Thoracic aorta (tissue), 2 donors: ENCODE data around the gene PRSS21. TPM values are rescaled to one million over a fixed set of nuclear protein-coding genes. Genes with fewer than 3 reads are reported as not detected.

Experiments used
- ATAC-seq: fragments of 150-250 bp; one replicate; pipeline ENCODE4 v1.8.0; 2017; ENCODE audit warnings: low read depth; ENCODE audit not compliant: insufficient number of reproducible peaks, low FRiP score
- DNase-seq: peaks from one replicate; pipeline ENCODE4 v3.0.0-alpha.2; 2020; ENCODE audit warnings: low spot score
- H3K27ac ChIP-seq, 2 donors: fragments of 200-600 bp; sonication (generic); 1 replicate in 1 of 2; 2 replicates in 1 of 2; pipeline ENCODE4 v1.5.1; 2016; ENCODE audit warnings: mild to moderate bottlenecking in 2 of 2, moderate library complexity in 2 of 2
- H3K27me3 ChIP-seq: fragments of 200-600 bp; sonication (generic); replicated peaks from 2 replicates; pipeline ENCODE4 v1.6.0; 2016; ENCODE audit warnings: mild to moderate bottlenecking; ENCODE audit not compliant: insufficient read depth
- H3K36me3 ChIP-seq: fragments of 200-600 bp; sonication (generic); one replicate; pipeline ENCODE4 v1.5.1; 2016
- H3K4me1 ChIP-seq, 2 donors: fragments of 200-600 bp; sonication (generic); 1 replicate in 1 of 2; 2 replicates in 1 of 2; pipeline versions ENCODE4 v1.5.1 to v1.6.0; 2016; ENCODE audit warnings: low read depth in 2 of 2, mild to moderate bottlenecking in 1 of 2; ENCODE audit not compliant: control insufficient read depth in 1 of 2
- H3K4me3 ChIP-seq: fragments of 200-600 bp; sonication (generic); 2 replicates; pipeline ENCODE4 v1.5.1; 2016; ENCODE audit warnings: mild to moderate bottlenecking
- H3K9me3 ChIP-seq: fragments of 200-600 bp; sonication (generic); 2 replicates; pipeline ENCODE4 v1.5.1; 2016
- total RNA-seq, 2 donors: library from RNA; depleted of rRNA; stranded (reverse); fragments of >200 nt; gene quantifications; one replicate each; pipeline versions ENCODE4 v1.1.0 to v1.2.3, GENCODE V29; 2016
- TF ChIP-seq, protein P1 (sequence below): fragments of 200-600 bp; sonication (generic); IDR thresholded peaks from one replicate; pipeline ENCODE4 v1.5.1; 2019; ENCODE audit warnings: antibody characterized with exemption

PRSS21 gene
- total RNA-seq, 2 donors from 2014 or later = 0.54 TPM; not detected in 1

DNA sequence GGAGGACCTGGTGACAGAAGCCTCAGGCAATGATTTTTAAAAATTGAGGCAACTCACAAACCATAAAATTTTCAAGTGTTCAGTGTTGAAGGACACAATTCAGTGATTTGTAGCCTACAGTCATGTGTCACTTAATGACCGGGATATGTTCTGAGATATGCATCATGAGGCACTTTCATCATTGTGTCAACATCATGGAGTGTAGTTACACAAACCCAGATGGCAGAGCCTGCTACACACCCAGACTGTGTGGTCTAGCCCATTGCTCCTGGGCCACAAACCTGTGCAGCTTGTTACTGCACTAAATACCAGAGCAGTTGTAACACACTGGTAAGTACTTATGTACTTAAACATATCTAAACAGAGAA, 17.2 kb upstream of the PRSS21 start:
- TF ChIP-seq, protein P1, sequence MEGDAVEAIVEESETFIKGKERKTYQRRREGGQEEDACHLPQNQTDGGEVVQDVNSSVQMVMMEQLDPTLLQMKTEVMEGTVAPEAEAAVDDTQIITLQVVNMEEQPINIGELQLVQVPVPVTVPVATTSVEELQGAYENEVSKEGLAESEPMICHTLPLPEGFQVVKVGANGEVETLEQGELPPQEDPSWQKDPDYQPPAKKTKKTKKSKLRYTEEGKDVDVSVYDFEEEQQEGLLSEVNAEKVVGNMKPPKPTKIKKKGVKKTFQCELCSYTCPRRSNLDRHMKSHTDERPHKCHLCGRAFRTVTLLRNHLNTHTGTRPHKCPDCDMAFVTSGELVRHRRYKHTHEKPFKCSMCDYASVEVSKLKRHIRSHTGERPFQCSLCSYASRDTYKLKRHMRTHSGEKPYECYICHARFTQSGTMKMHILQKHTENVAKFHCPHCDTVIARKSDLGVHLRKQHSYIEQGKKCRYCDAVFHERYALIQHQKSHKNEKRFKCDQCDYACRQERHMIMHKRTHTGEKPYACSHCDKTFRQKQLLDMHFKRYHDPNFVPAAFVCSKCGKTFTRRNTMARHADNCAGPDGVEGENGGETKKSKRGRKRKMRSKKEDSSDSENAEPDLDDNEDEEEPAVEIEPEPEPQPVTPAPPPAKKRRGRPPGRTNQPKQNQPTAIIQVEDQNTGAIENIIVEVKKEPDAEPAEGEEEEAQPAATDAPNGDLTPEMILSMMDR = no peak
- ATAC-seq (no peak), DNase-seq (no peak)
- Histone ChIP-seq H3K4me1 (no peaks in the 10 kb centered on the region), H3K9me3 (peaks cover 3% of the 10 kb centered on the region), H3K27me3 (no peaks in the 10 kb centered on the region), H3K36me3 (no peaks in the 10 kb centered on the region), H3K4me3 (no peak overlapping the region), H3K27ac (no peak overlapping the region)

DNA sequence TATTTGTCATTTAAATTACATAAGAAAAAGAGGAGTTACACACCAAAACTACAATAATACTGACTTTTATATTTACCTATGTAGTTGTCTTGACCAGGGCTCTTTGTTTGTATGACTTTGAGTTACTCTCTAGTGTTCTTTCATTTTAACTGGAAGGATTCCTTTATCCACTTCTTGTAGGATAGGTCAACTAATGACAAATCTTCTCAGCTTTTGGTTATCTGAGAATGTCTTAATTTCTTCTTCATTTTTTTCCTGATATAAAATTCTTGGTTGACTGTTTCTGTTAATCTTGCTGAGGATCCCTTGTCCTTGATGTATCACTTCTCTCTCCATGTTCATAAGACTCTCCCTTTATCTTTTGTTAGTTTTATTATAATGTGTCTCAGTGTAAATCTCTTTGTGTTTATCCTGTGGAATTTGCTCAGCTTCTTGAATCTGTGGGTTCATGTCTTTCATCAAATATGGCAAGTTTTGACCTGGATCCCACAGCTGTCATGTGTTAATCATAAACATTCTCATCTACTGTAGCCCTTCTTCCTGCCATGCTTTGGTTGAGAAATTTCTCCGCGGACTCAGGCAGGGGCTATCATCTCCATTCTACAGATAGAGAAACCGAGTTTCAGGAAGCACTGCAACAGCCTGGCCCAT, 13.4 kb upstream of the PRSS21 start:
- no peak for ATAC-seq

DNA sequence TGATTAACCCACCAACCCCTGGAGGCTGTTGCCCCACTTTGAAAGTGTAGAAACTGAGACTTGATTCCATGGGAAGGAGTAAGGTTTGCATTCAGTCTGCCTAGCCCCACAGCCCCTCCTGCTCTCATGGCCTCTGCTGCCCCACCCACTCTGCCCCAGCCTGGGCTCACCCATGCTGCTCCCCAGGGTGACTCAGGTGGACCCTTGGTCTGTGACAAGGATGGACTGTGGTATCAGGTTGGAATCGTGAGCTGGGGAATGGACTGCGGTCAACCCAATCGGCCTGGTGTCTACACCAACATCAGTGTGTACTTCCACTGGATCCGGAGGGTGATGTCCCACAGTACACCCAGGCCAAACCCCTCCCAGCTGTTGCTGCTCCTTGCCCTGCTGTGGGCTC, 12.3 kb upstream of the PRSS21 start:
- Histone ChIP-seq H3K36me3 (no peaks in the 10 kb centered on the region), H3K4me1 (no peaks in the 10 kb centered on the region), H3K4me3 (no peak overlapping the region), H3K9me3 (peaks cover 3% of the 10 kb centered on the region), H3K27ac (no peak overlapping the region), H3K27me3 (no peaks in the 10 kb centered on the region)
- TF ChIP-seq, protein P1 = no peak
- DNase-seq (no peak), ATAC-seq (no peak)

More for the DNA sequence above, 13.4 kb upstream of the PRSS21 start:
- TF ChIP-seq, protein P1 = no peak
- no peak overlapping the region for H3K4me3 ChIP-seq
- no peak overlapping the region for H3K27ac ChIP-seq
- H3K27me3 ChIP-seq = no peaks in the 10 kb centered on the region
- H3K4me1 ChIP-seq = no peaks in the 10 kb centered on the region
- no peaks in the 10 kb centered on the region for H3K36me3 ChIP-seq
- DNase-seq = no peak
- peaks cover 3% of the 10 kb centered on the region for H3K9me3 ChIP-seq

DNA sequence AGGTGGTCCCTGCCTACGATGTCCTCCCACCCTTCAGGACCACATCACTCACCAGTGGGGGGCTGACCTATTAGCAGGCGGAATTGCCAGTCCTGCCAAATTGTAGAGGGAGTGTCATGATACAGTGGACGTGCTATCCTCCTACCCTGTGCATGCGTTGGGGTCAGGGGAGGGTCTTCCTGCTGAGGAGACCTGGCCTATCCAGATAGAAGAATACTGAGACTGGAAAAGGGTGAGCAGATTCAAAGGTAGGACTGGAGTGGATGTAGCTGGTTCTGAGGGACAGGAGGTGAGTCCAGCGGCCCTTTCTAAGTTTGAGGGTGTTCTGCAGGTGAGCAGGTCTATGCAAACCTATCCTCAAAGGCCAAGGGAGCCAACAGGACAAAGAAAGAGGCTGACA, 10.8 kb upstream of the PRSS21 start:
- TF ChIP-seq, protein P1 = no peak
- H3K4me1 ChIP-seq = no peaks in the 10 kb centered on the region
- DNase-seq (no peak), ATAC-seq (no peak)
- H3K36me3 ChIP-seq = no peaks in the 10 kb centered on the region
- no peaks in the 10 kb centered on the region for H3K27me3 ChIP-seq
- peaks cover 3% of the 10 kb centered on the region for H3K9me3 ChIP-seq
- H3K27ac ChIP-seq = no peak overlapping the region
- no peak overlapping the region for H3K4me3 ChIP-seq

DNA sequence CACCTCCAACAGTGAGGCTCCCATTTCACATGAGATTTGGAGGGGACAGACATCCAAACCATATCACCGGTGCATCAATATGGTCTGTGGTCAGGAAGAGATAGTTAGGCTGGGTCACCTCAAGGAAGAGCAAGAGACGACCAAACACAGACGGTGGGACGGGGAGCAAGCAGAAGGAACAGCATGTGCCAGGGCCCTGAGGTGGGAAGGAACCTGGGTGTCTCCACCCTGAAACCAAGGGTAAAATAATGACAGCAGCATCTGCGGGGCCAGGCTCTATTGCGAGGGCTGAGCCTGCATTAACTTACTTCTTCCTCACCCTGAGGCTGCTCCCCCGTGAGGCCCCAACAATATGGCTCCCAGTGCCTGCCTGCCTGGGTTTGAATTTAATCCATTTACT, 8.9 kb upstream of the PRSS21 start:
- Histone ChIP-seq H3K27me3 (no peaks in the 10 kb centered on the region), H3K9me3 (peaks cover 3% of the 10 kb centered on the region), H3K4me1 (no peaks in the 10 kb centered on the region), H3K4me3 (no peak overlapping the region), H3K27ac (no peak overlapping the region), H3K36me3 (no peaks in the 10 kb centered on the region)
- ATAC-seq = no peak
- TF ChIP-seq, protein P1 = no peak
- DNase-seq = no peak
